Heart left ventricle (tissue), 16 donors: Measurements from ENCODE around the gene OTUD6A. TPM values are rescaled to one million over a fixed set of nuclear protein-coding genes. Genes with fewer than 3 reads are reported as not detected.
"Not testable (repeated sequence)": the region's sequence is repeated elsewhere in the genome, so short reads cannot be mapped to it uniquely, and the experiment has no call there.

Experiments
- ATAC-seq, 4 donors: fragments of 200-7000 bp; cut with Tn5 transposase; one replicate each; pipeline ENCODE4 v1.9.1; 2020 to 2022; ENCODE audit warnings: moderate library complexity in 4 of 4, mild to moderate bottlenecking in 3 of 4, moderate number of reproducible peaks in 1 of 4
- DNase-seq, 5 donors: peaks; one replicate each; pipeline ENCODE4 v3.0.0-alpha.2; 2020
- H3K27ac ChIP-seq, 12 donors: fragments of 200-600 bp; sonication (generic) in 4 of 12; one replicate each; pipeline versions ENCODE4 v1.5.0 to v1.8.0; 2016 to 2022; ENCODE audit warnings: mild to moderate bottlenecking in 2 of 12
- H3K27me3 ChIP-seq, 9 donors: fragments of 200-600 bp; sonication (generic) in 2 of 9; one replicate each; pipeline versions ENCODE4 v1.5.1 to v1.8.0; 2016 to 2022; ENCODE audit warnings: mild to moderate bottlenecking in 3 of 9
- H3K36me3 ChIP-seq, 9 donors: fragments of 200-600 bp; sonication (generic) in 2 of 9; one replicate each; pipeline versions ENCODE4 v1.5.0 to v1.8.0; 2018 to 2022; ENCODE audit warnings: mild to moderate bottlenecking in 2 of 9
- H3K4me1 ChIP-seq, 12 donors: fragments of 200-600 bp; sonication (generic) in 4 of 12; one replicate each; pipeline versions ENCODE4 v1.5.0 to v1.8.0; 2016 to 2022; ENCODE audit warnings: mild to moderate bottlenecking in 3 of 12
- H3K4me3 ChIP-seq, 12 donors: fragments of 200-600 bp; sonication (generic) in 4 of 12; one replicate each; pipeline versions ENCODE4 v1.5.0 to v1.8.0; 2017 to 2022; ENCODE audit warnings: mild to moderate bottlenecking in 9 of 12, moderate library complexity in 4 of 12
- H3K9me3 ChIP-seq, 12 donors: fragments of 200-600 bp; sonication (generic) in 4 of 12; one replicate each; pipeline versions ENCODE4 v1.5.0 to v1.8.0; 2016 to 2022; ENCODE audit warnings: mild to moderate bottlenecking in 1 of 12
- POLR2A ChIP-seq, 2 donors: fragments of 450-650 bp; IDR thresholded peaks; one replicate each; pipeline ENCODE4 v1.6.1; 2017; ENCODE audit warnings: antibody characterized with exemption in 2 of 2, mild to moderate bottlenecking in 2 of 2, moderate library complexity in 2 of 2
- WGBS, 4 donors: extraction: QIAGEN DNeasy Blood & Tissue Kit in 2 of 4; methylation state at CpG; one replicate each; pipeline versions ENCODE4 v1.1.5 to v1.1.7; 2013 to 2018; 5-methylcytosine and 5-hydroxymethylcytosine counted together
- intact Hi-C, 10 donors: fragments of 100-400 bp; cut with DNase I; formaldehyde crosslinking; loops; one replicate each; pipeline versions ENCODE4 v1.11.1 to v1.14.2; 2022
- microRNA-seq, 4 donors: library from miRNA; unstranded; fragments of <30 nt; microRNA quantifications; one replicate each; pipeline versions ENCODE4 to v1.2.0, GENCODE V29; 2017 to 2020
- polyA plus RNA-seq, 2 donors: library from polyadenylated mRNA; stranded (reverse); fragments of 200-250 nt; gene quantifications; one replicate each; pipeline ENCODE4 v1.2.3, GENCODE V29; 2013
- total RNA-seq, 9 donors: library from RNA; depleted of rRNA in 2 of 9; stranded (reverse); fragments of >200 nt in 2 of 9; fragmentation: NEBNext Ultra II Directional in 3 of 9; extraction: Animal tissue kit (Norgen Biotek cat#: 25700) in 3 of 9; gene quantifications; one replicate each; pipeline versions ENCODE4 v1.1.0 to v1.2.4, GENCODE V29; 2016 to 2023
- TF ChIP-seq, protein P1 (sequence below), 12 donors: fragments of 200-600 bp; sonication (generic) in 4 of 12; IDR thresholded peaks; one replicate each; pipeline versions ENCODE4 v1.5.0 to v1.8.0; 2018 to 2022; ENCODE audit warnings: antibody characterized with exemption in 12 of 12, mild to moderate bottlenecking in 5 of 12
- donor health status: ischemic (EF 13 %, LVEDD 7.1; RV severe dilation, severe dysfunction).
- donor health status: healthy with polysubstance abuse.
- donor health status: DM: no; HTN: yes; CAD: no.
- donor health status: DM: no; HTN: no; CAD: no.
- donor health status: ischemic (EF 25% LVEDD 6.9; RV normal size, moderate dysfunction).
- donor health status: ischemic (EF 25% LVEDD 5.7; RV mildly dilated, moderate dysfunction).
- donor health status: healthy.
- donor health status: DM: yes; HTN: yes; CAD: no.
- donor health status: ischemic (EF 35%, LVEDD 5.7; RV mildly dilated, moderate dysfunction).
- donor health status: nonischemic (EF 11% LVEDD 7.7; RV severe dilation, severe dysfunction).
- donor health status: DM: yes; HTN: yes; CAD: no.
- donor health status: PGD.
- donor health status: ischemic (EF 29% LVEDD 5.4; RV normal size, mild dysfunction).
- donor health status: nonischemic (EF 23%, LVEDD 6.1; RV moderate dilation, normal function).

Gene OTUD6A
- total and polyA plus RNA-seq, 11 donors = not detected

DNA sequence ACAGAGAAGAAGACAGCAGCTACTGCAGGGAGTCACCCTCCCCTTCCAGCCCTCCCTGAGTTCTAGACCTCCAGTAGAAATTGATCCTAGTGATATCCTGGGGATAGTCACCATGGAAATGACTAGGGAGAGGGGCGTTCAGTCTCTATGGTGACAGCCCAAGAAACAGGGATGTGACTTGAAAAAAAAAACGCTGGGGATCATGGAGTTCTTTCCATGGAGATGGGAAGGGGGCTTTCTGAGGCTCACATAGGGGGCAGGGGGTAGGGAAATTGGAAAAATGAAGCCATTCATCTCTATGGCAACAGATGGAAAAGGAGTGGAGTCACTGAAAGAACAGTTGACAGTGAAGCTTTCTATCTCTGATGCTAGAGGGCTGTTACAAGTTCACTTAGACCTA, 43.0 kb downstream of the OTUD6A start:
- ATAC-seq (no peak), DNase-seq (no peak)
- H3K36me3 ChIP-seq = no peaks in the 10 kb centered on the region
- H3K4me1 ChIP-seq = no peaks in the 10 kb centered on the region
- 28 to 46% (median 38%) methylated on average over 2 of the region's 2 CpGs for WGBS, 4 donors
- intact Hi-C loops = no loop called here
- H3K27me3 ChIP-seq = peaks cover 0 to 6% (median 0%) of the 10 kb centered on the region in 9 donors
- H3K9me3 ChIP-seq = peaks cover 0 to 2% (median 0%) of the 10 kb centered on the region in 12 donors
- TF ChIP-seq, protein P1, sequence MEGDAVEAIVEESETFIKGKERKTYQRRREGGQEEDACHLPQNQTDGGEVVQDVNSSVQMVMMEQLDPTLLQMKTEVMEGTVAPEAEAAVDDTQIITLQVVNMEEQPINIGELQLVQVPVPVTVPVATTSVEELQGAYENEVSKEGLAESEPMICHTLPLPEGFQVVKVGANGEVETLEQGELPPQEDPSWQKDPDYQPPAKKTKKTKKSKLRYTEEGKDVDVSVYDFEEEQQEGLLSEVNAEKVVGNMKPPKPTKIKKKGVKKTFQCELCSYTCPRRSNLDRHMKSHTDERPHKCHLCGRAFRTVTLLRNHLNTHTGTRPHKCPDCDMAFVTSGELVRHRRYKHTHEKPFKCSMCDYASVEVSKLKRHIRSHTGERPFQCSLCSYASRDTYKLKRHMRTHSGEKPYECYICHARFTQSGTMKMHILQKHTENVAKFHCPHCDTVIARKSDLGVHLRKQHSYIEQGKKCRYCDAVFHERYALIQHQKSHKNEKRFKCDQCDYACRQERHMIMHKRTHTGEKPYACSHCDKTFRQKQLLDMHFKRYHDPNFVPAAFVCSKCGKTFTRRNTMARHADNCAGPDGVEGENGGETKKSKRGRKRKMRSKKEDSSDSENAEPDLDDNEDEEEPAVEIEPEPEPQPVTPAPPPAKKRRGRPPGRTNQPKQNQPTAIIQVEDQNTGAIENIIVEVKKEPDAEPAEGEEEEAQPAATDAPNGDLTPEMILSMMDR (IDR thresholded peaks at IDR 0.05) = no peak
- TF ChIP-seq POLR2A (IDR thresholded peaks at IDR 0.05) = no peak
- H3K4me3 ChIP-seq = no peak overlapping the region
- no peak overlapping the region for H3K27ac ChIP-seq

DNA sequence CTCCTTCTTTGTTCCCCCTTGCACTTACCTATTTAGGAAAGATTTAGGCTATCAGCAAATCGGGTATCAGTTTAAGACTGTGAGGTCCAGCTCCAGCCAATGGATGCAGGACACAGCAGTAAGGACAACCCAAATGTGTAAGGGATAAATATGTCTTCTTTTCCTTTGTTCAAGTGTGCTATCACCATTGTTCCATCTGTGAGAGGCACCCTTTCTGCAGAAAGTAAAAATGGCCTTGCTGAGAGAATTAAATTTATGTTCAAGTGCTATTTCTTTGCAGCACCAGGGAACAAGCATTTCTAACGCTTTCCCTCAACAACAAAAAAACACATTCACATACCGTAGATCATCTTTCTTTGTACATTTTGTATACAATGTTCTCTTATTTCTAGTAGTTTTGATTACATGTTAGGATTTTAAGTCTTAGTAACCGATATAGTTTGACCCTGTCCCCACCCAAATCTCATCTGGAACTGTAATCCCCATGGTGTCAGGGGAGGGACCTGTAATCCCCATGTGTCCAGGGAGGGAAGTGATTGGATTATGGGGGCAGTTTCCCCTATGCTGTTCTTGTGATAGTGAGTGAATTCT, 49.3 kb downstream of the OTUD6A start:
- 81 to 91% (median 90%) methylated on average over 4 of the region's 4 CpGs for WGBS, 4 donors
- not testable (repeated sequence) for H3K4me1 ChIP-seq

More for the DNA sequence above, 49.3 kb downstream of the OTUD6A start:
- H3K36me3 ChIP-seq, H3K27ac ChIP-seq, H3K4me3 ChIP-seq, intact Hi-C loops, DNase-seq, ATAC-seq, H3K27me3 ChIP-seq: not testable (repeated sequence)
- peaks cover 0 to 27% (median 8%) of the 10 kb centered on the region in 12 donors for H3K9me3 ChIP-seq

Small RNA genes within 50 kb of the gene (microRNA-seq; reads per million reads assigned to microRNA genes)
- gene MIR676 = 14.7 to 25.8 (median 20.6) reads per million in 4 donors

Other genes starting within 250 kb of the OTUD6A start
- not detected for gene AWAT2, start 12.5 kb upstream of the OTUD6A start, total RNA-seq
- gene AWAT2, start 12.5 kb upstream of the OTUD6A start, polyA plus RNA-seq = not detected
- 10 to 100 TPM; 36.4 to 52.7 (median 45.5) TPM for gene IGBP1, start 71.0 kb downstream of the OTUD6A start, total RNA-seq
- gene IGBP1, start 71.0 kb downstream of the OTUD6A start, polyA plus RNA-seq = 10 to 100 TPM; 28.2 to 56.5 TPM
- gene DGAT2L6, start 115.0 kb downstream of the OTUD6A start, total RNA-seq = not detected
- gene DGAT2L6, start 115.0 kb downstream of the OTUD6A start, polyA plus RNA-seq = not detected
- gene AWAT1, start 172.2 kb downstream of the OTUD6A start, total RNA-seq = not detected
- gene AWAT1, start 172.2 kb downstream of the OTUD6A start, polyA plus RNA-seq = not detected
- under 1 TPM in 4 of 9 donors, not detected in 5; 0.12 to 0.24 (median 0.20) TPM for gene P2RY4, start 197.7 kb downstream of the OTUD6A start, total RNA-seq
- gene P2RY4, start 197.7 kb downstream of the OTUD6A start, polyA plus RNA-seq = under 1 TPM in 1 of 2 donors, not detected in 1; 0.10 TPM
- gene ARR3, start 205.9 kb downstream of the OTUD6A start, total RNA-seq = not detected
- not detected for gene ARR3, start 205.9 kb downstream of the OTUD6A start, polyA plus RNA-seq
- not detected for gene RAB41, start 219.7 kb downstream of the OTUD6A start, total RNA-seq
- not detected for gene RAB41, start 219.7 kb downstream of the OTUD6A start, polyA plus RNA-seq
- 10 to 100 TPM; 27.1 to 51.4 (median 36.7) TPM for gene PDZD11, start 227.5 kb downstream of the OTUD6A start, total RNA-seq
- gene PDZD11, start 227.5 kb downstream of the OTUD6A start, polyA plus RNA-seq = 10 to 100 TPM; 39.1 to 57.3 TPM
- 1 to 10 TPM in 1 of 9 donors, under 1 TPM in 7, not detected in 1; 0.06 to 4.1 (median 0.25) TPM for gene KIF4A, start 227.6 kb downstream of the OTUD6A start, total RNA-seq
- gene KIF4A, start 227.6 kb downstream of the OTUD6A start, polyA plus RNA-seq = under 1 TPM in 1 of 2 donors, not detected in 1; 0.04 TPM